Esophagus squamous epithelium (tissue), 5 donors: ENCODE measurements around the gene TMEM269. TPM values are rescaled to one million over a fixed set of nuclear protein-coding genes. Genes with fewer than 3 reads are reported as not detected.
A peak's percentile ranks its signal among the peaks of the same experiment; 100 is the strongest.

Experiments used
- DNase-seq: peaks from one replicate; lab custom pipeline; 2025; lab: John Stamatoyannopoulos, UW
- H3K27ac ChIP-seq, 4 donors: fragments of 200-600 bp; sonication (generic); one replicate each; pipeline ENCODE4 v1.5.1; 2016 to 2019; ENCODE audit warnings: mild to moderate bottlenecking in 1 of 4
- H3K27me3 ChIP-seq, 4 donors: fragments of 200-600 bp; sonication (generic); 1 replicate in 3 of 4; 2 replicates in 1 of 4; pipeline versions ENCODE4 v1.5.1 to v1.6.0; 2017 to 2021; ENCODE audit warnings: antibody characterized with exemption in 1 of 4
- H3K36me3 ChIP-seq, 3 donors: fragments of 200-600 bp; sonication (generic); one replicate each; pipeline ENCODE4 v1.5.1; 2016 to 2019
- H3K4me1 ChIP-seq, 3 donors: fragments of 200-600 bp; sonication (generic); one replicate each; pipeline ENCODE4 v1.5.1; 2017 to 2019
- H3K4me3 ChIP-seq, 4 donors: fragments of 200-600 bp; sonication (generic); 1 replicate in 3 of 4; 2 replicates in 1 of 4; pipeline ENCODE4 v1.5.1; 2016 to 2019; ENCODE audit warnings: mild to moderate bottlenecking in 2 of 4, moderate library complexity in 1 of 4
- H3K9me3 ChIP-seq, 3 donors: fragments of 200-600 bp; sonication (generic); one replicate each; pipeline ENCODE4 v1.5.1; 2016 to 2019
- POLR2A ChIP-seq, 4 donors: fragments of 450-650 bp; IDR thresholded peaks; one replicate each; pipeline ENCODE4 v1.6.1; 2017; ENCODE audit warnings: antibody characterized with exemption in 4 of 4, mild to moderate bottlenecking in 4 of 4, moderate library complexity in 3 of 4
- WGBS, 2 donors: methylation state at CpG; one replicate each; pipeline ENCODE4 v1.1.5; 2018; 5-methylcytosine and 5-hydroxymethylcytosine counted together
- intact Hi-C: fragments of 100-400 bp; cut with DNase I; formaldehyde crosslinking; loops from one replicate; pipeline ENCODE4 v1.15.0; 2022
- total RNA-seq, 4 donors: library from RNA; depleted of rRNA; stranded (reverse); fragments of >200 nt; gene quantifications; one replicate each; pipeline ENCODE4 v1.1.0, GENCODE V29; 2016
- TF ChIP-seq, protein P1 (sequence below), 6 experiments: fragments of 450-650 bp in 4 of 6; fragments of 200-600 bp in 2 of 6; sonication (generic) in 2 of 6; IDR thresholded peaks; one replicate each; pipeline ENCODE4 v1.5.1; 2016 to 2019; ENCODE audit warnings: antibody characterized with exemption in 6 of 6, mild to moderate bottlenecking in 4 of 6, moderate library complexity in 4 of 6
- donor health status: DM: yes; HTN: yes; CAD: no.

Gene TMEM269
- total RNA-seq, 4 donors from 2014 or later: not detected

GRCh38 chr1:42820813-42821212 lies 36.0 kb downstream of the TMEM269 start:
- Histone ChIP-seq H3K27ac (no peak overlapping the region), H3K36me3 (no peaks in the 10 kb centered on the region), H3K4me1 (peaks cover 9 to 39% (median 11%) of the 10 kb centered on the region in 3 donors), H3K27me3 (no peaks in the 10 kb centered on the region), H3K9me3 (no peaks in the 10 kb centered on the region), H3K4me3 (no peak overlapping the region)
- intact Hi-C loops: no loop called here
- no peak for DNase-seq
- TF ChIP-seq POLR2A (IDR thresholded peaks at IDR 0.05): no peak
- TF ChIP-seq, protein P1, sequence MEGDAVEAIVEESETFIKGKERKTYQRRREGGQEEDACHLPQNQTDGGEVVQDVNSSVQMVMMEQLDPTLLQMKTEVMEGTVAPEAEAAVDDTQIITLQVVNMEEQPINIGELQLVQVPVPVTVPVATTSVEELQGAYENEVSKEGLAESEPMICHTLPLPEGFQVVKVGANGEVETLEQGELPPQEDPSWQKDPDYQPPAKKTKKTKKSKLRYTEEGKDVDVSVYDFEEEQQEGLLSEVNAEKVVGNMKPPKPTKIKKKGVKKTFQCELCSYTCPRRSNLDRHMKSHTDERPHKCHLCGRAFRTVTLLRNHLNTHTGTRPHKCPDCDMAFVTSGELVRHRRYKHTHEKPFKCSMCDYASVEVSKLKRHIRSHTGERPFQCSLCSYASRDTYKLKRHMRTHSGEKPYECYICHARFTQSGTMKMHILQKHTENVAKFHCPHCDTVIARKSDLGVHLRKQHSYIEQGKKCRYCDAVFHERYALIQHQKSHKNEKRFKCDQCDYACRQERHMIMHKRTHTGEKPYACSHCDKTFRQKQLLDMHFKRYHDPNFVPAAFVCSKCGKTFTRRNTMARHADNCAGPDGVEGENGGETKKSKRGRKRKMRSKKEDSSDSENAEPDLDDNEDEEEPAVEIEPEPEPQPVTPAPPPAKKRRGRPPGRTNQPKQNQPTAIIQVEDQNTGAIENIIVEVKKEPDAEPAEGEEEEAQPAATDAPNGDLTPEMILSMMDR (IDR thresholded peaks at IDR 0.05): no peak
- WGBS, 2 donors: 64 to 67% methylated on average over 1 of the region's 1 CpG

DNA sequence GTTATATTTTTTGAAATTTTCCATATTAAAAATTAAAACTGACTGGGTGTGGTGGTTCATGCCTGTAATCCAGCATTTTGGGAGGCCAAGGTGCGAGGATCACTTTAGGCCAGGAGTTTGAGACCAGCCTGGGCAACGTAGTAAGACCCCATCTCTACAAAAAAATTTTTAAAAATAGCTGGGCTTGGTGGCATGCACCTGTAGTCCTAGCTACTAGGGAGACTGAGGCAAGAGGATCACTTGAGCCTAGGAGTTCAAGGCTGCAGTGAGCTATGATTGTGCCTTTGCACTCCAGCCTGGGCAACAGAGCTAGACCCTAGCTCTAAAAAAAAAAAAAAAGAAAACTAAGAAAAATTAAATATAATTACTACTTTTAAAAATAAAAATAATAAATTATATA lies 36.9 kb downstream of the TMEM269 start:
- H3K27ac ChIP-seq: no peak overlapping the region
- H3K4me3 ChIP-seq: no peak overlapping the region
- H3K9me3 ChIP-seq: no peaks in the 10 kb centered on the region
- intact Hi-C loops: no loop called here
- H3K36me3 ChIP-seq: no peaks in the 10 kb centered on the region
- WGBS, 2 donors: 90 to 94% methylated on average over 2 of the region's 2 CpGs
- TF ChIP-seq, protein P1 (IDR thresholded peaks at IDR 0.05): no peak
- TF ChIP-seq POLR2A (IDR thresholded peaks at IDR 0.05): no peak
- H3K27me3 ChIP-seq: no peaks in the 10 kb centered on the region
- peaks cover under 1 to 31% (median 6%) of the 10 kb centered on the region in 3 donors for H3K4me1 ChIP-seq
- DNase-seq: no peak

DNA sequence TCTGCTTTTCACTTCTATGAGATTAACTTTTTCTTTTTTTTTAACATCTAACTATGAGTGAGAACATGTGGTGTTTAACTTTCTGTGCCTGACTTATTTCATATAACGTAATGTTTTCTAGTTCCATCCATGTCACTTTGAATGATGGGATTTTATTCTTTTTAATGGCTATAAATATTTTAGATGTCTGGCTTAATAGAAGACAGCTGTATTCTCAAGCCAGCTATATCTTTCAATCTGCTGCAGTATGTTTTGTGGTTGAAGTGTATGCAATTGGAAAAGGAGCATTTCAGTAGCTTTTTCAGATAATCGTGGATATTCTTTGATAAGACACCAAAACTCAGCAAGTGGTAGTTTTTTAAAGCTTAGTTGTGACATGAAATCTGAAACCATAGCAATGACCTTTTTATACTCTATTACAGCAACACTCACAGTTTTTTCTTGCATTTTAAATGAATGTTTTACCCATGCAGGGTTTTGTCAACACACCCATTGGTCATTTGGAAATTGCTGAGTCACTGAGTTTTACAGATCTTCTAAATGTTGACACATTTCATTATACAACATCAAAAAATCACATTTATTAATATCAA lies 38.1 kb downstream of the TMEM269 start:
- peak overlapping the region in 1 of 4 donors; percentile 22 for H3K27ac ChIP-seq
- 42 to 47% methylated on average over 2 of the region's 2 CpGs for WGBS, 2 donors
- DNase-seq: no peak
- intact Hi-C loops: no loop called here
- no peaks in the 10 kb centered on the region for H3K27me3 ChIP-seq
- no peaks in the 10 kb centered on the region for H3K9me3 ChIP-seq
- TF ChIP-seq POLR2A (IDR thresholded peaks at IDR 0.05): no peak
- TF ChIP-seq, protein P1 (IDR thresholded peaks at IDR 0.05): no peak
- H3K4me1 ChIP-seq: peaks cover 0 to 24% (median under 1%) of the 10 kb centered on the region in 3 donors
- no peak overlapping the region for H3K4me3 ChIP-seq
- peaks cover 0 to 5% (median 0%) of the 10 kb centered on the region in 3 donors for H3K36me3 ChIP-seq

DNA sequence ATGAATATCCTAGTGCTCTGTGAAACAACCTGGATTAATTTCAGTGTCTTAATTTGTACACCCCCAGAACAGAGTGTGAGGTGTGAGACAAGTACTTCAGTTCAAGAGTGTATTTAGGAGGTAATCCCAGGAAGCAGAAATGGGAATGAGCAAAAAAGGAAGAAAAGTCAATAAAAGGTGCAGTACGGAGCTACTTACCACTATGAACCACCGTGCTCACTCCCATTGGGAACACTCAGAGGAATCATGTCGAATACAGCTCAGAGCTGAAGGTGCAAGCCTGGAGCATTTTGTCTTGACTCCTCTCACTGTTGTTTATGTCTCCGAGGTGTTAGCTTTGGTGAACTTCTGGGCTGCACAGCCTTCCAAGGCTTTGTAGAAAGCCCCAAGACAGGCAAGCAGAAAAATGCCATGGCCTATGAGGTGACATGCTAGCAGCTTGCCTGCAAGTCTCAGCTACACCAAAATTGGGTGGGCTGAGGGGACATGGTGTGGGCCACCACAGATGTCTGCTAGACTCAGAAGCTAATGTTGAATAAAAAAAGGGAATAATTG lies 39.8 kb downstream of the TMEM269 start:
- Histone ChIP-seq H3K36me3 (peaks cover 0 to 20% (median 0%) of the 10 kb centered on the region in 3 donors), H3K27ac (no peak overlapping the region), H3K4me3 (no peak overlapping the region), H3K27me3 (no peaks in the 10 kb centered on the region), H3K4me1 (peaks cover 0 to 16% (median 0%) of the 10 kb centered on the region in 3 donors), H3K9me3 (no peaks in the 10 kb centered on the region)
- WGBS, 2 donors: 92 to 93% methylated on average over 4 of the region's 4 CpGs
- DNase-seq: no peak
- intact Hi-C loops: no loop called here
- no peak for TF ChIP-seq POLR2A (IDR thresholded peaks at IDR 0.05)

GRCh38 chr1:42825036-42825851 lies 40.5 kb downstream of the TMEM269 start:
- H3K27me3 ChIP-seq: no peaks in the 10 kb centered on the region
- TF ChIP-seq POLR2A (IDR thresholded peaks at IDR 0.05): no peak
- TF ChIP-seq, protein P1 (IDR thresholded peaks at IDR 0.05): no peak
- H3K4me1 ChIP-seq: peaks cover 0 to 16% (median 0%) of the 10 kb centered on the region in 3 donors
- 80 to 84% methylated on average over 10 of the region's 10 CpGs for WGBS, 2 donors
- intact Hi-C loops: no loop called here
- H3K36me3 ChIP-seq: peaks cover 0 to 27% (median 0%) of the 10 kb centered on the region in 3 donors
- H3K4me3 ChIP-seq: no peak overlapping the region
- no peak for DNase-seq
- H3K27ac ChIP-seq: no peak overlapping the region
- no peaks in the 10 kb centered on the region for H3K9me3 ChIP-seq
